ENCODE data around the gene GRIK2. TPM values are rescaled to one million over a fixed set of nuclear protein-coding genes. Genes with fewer than 3 reads are reported as not detected.

Gene GRIK2
- total RNA-seq, 1 experiment from 2014 or later: 0.70 TPM

GRCh38 chr6:101907356-101908217, 514.1 kb downstream of the GRIK2 start:
- Histone ChIP-seq H2BK20ac (ENCODE audit: low read depth, low read length, poor library complexity, severe bottlenecking) (no peak overlapping the region), H3K23ac (ENCODE audit: insufficient read length, low read depth, low read length) (no peak overlapping the region), H2BK120ac (ENCODE audit: low read depth, low read length, poor library complexity, severe bottlenecking) (no peak overlapping the region), H3K23me2 (ENCODE audit: insufficient read length, low read depth, low read length, poor library complexity, severe bottlenecking) (no peaks in the 10 kb centered on the region), H3K4ac (ENCODE audit: low read depth, low read length) (no peak overlapping the region), H2BK12ac (ENCODE audit: insufficient read length, low read depth, low read length) (no peak overlapping the region), H3K27me3 (ENCODE audit: insufficient read depth, low read length) (no peaks in the 10 kb centered on the region), H4K8ac (replicated peaks; ENCODE audit: insufficient read length, low read depth, low read length) (no peak overlapping the region), H3T11ph (ENCODE audit: low read length) (no peak overlapping the region), H3K56ac (ENCODE audit: insufficient read length, low read depth, low read length) (no peak overlapping the region), H3K9ac (ENCODE audit: extremely low read depth, insufficient read length, low read length) (no peak overlapping the region), H2AFZ (ENCODE audit: low read length) (no peak overlapping the region), H4K20me1 (ENCODE audit: control insufficient read depth, insufficient read depth, insufficient read length) (no peaks in the 10 kb centered on the region), H2BK15ac (ENCODE audit: low read depth, low read length) (no peak overlapping the region), H4K91ac (ENCODE audit: insufficient read length, low read depth, low read length) (no peak overlapping the region), H3K4me2 (ENCODE audit: insufficient read depth, insufficient read length, low read length) (no peak overlapping the region), H3K79me1 (ENCODE audit: insufficient read depth, low read depth, low read length, poor library complexity, severe bottlenecking) (no peaks in the 10 kb centered on the region), H2AK5ac (ENCODE audit: insufficient read length, low read length) (no peak overlapping the region), H3K9me3 (ENCODE audit: control insufficient read depth, low read depth, low read length) (no peaks in the 10 kb centered on the region), H3K79me2 (ENCODE audit: insufficient read depth, low read length) (no peaks in the 10 kb centered on the region), H3K27ac (ENCODE audit: insufficient read length, low read depth, low read length) (no peak overlapping the region), H3K18ac (ENCODE audit: insufficient read length, low read depth, low read length) (no peak overlapping the region), H3K4me1 (ENCODE audit: insufficient read depth, low read length) (no peaks in the 10 kb centered on the region), H4K5ac (ENCODE audit: insufficient read length, low read depth, low read length) (no peak overlapping the region), H3K14ac (ENCODE audit: insufficient read depth, low read length) (no peak overlapping the region), H2BK5ac (ENCODE audit: insufficient read length, low read length) (no peak overlapping the region)
- no peak for DNase-seq
- no peaks in the 10 kb centered on the region for H3K36me3 Mint-ChIP-seq (ENCODE audit: insufficient read depth in 1 of 3, low read depth in 3 of 3)
- no peaks in the 10 kb centered on the region for H3K9me3 Mint-ChIP-seq
- H3K27me3 Mint-ChIP-seq (ENCODE audit: low read depth): no peaks in the 10 kb centered on the region
- TF ChIP-seq CTCF (conservative IDR thresholded peaks at IDR 0.05): no peak
- peaks cover 0 to 3% of the 10 kb centered on the region in 2 experiments; a peak in 2 of 4 replicates for H3K4me1 Mint-ChIP-seq
- no peak overlapping the region for H3K4me3 Mint-ChIP-seq
- peak overlapping the region in 2 of 3 experiments; percentile 38 to 84; a peak in 2 of 7 replicates for H3K27ac Mint-ChIP-seq
- WGBS (ENCODE audit: extremely low coverage, insufficient read length, low lambda C conversion rate): no CpG with 5 or more reads among the region's 6 CpGs

All from H9 (cell line).